ENCODE results near the gene SIPA1L3.

SIPA1L3 gene

GRCh38 chr19:38047641-38048040, 140.6 kb downstream of the SIPA1L3 start:
- H3K27me3 ChIP-seq (ENCODE audit: insufficient read depth, low read length) = no peaks in the 10 kb centered on the region
- 51% methylated on average over 15 of the region's 15 CpGs for WGBS
- H3K27ac ChIP-seq (ENCODE audit: low read depth, low read length) = peak overlapping the region; percentile 9; the same call in 1 of the 2 replicates
- H3K36me3 ChIP-seq (ENCODE audit: insufficient read depth, low read length) = no peaks in the 10 kb centered on the region
- no peak overlapping the region for H3K4me3 ChIP-seq (ENCODE audit: low read length)
- peaks cover 33% of the 10 kb centered on the region for H3K4me1 ChIP-seq (ENCODE audit: insufficient read depth, low read length)
- no peak overlapping the region for H3K9ac ChIP-seq (ENCODE audit: low read depth, low read length)
- no peaks in the 10 kb centered on the region for H3K9me3 ChIP-seq (ENCODE audit: insufficient read depth, low read depth, low read length)

- peaks cover 24% of the 10 kb centered on the region for H3K4me1 ChIP-seq (ENCODE audit: insufficient read depth, low read length)
- no peaks in the 10 kb centered on the region for H3K27me3 ChIP-seq (ENCODE audit: insufficient read depth, low read length)
- H3K36me3 ChIP-seq (ENCODE audit: insufficient read depth, low read length) = no peaks in the 10 kb centered on the region
- no peaks in the 10 kb centered on the region for H3K9me3 ChIP-seq (ENCODE audit: insufficient read depth, low read depth, low read length)
- no peak overlapping the region for H3K27ac ChIP-seq (ENCODE audit: low read depth, low read length)
- WGBS = 95% methylated on average over 9 of the region's 10 CpGs
- H3K9ac ChIP-seq (ENCODE audit: low read depth, low read length) = no peak overlapping the region
- H3K4me3 ChIP-seq (ENCODE audit: low read length) = no peak overlapping the region
These were observed 142.2 kb downstream of the SIPA1L3 start for GRCh38 chr19:38049105-38049649.

GRCh38 chr19:38055010-38055409, 148.0 kb downstream of the SIPA1L3 start:
- Histone ChIP-seq H3K27ac (ENCODE audit: low read depth, low read length) (peak overlapping the region; percentile 67; the same call in 1 of the 2 replicates), H3K4me3 (ENCODE audit: low read length) (no peak overlapping the region), H3K36me3 (ENCODE audit: insufficient read depth, low read length) (no peaks in the 10 kb centered on the region), H3K4me1 (ENCODE audit: insufficient read depth, low read length) (peaks cover 31% of the 10 kb centered on the region), H3K9ac (ENCODE audit: low read depth, low read length) (no peak overlapping the region), H3K27me3 (ENCODE audit: insufficient read depth, low read length) (no peaks in the 10 kb centered on the region), H3K9me3 (ENCODE audit: insufficient read depth, low read depth, low read length) (no peaks in the 10 kb centered on the region)
- WGBS = 29% methylated on average over 9 of the region's 9 CpGs

GRCh38 chr19:38055655-38056521, 148.9 kb downstream of the SIPA1L3 start:
- no peaks in the 10 kb centered on the region for H3K9me3 ChIP-seq (ENCODE audit: insufficient read depth, low read depth, low read length)
- H3K36me3 ChIP-seq (ENCODE audit: insufficient read depth, low read length) = no peaks in the 10 kb centered on the region
- no peak overlapping the region for H3K4me3 ChIP-seq (ENCODE audit: low read length)
- H3K4me1 ChIP-seq (ENCODE audit: insufficient read depth, low read length) = peaks cover 31% of the 10 kb centered on the region
- 38% methylated on average over 16 of the region's 18 CpGs for WGBS
- no peaks in the 10 kb centered on the region for H3K27me3 ChIP-seq (ENCODE audit: insufficient read depth, low read length)
- peak overlapping the region; percentile 67; the same call in 1 of the 2 replicates for H3K27ac ChIP-seq (ENCODE audit: low read depth, low read length)
- 0 out of 2 replicates have a peak overlapping the region, but pooled peaks have one; percentile 18 for H3K9ac ChIP-seq (ENCODE audit: low read depth, low read length)

- WGBS = 89% methylated on average over 10 of the region's 10 CpGs
- Histone ChIP-seq H3K4me1 (ENCODE audit: insufficient read depth, low read length) (peaks cover 31% of the 10 kb centered on the region), H3K27ac (ENCODE audit: low read depth, low read length) (no peak overlapping the region)
These were observed 149.6 kb downstream of the SIPA1L3 start for GRCh38 chr19:38056646-38057045.

GRCh38 chr19:38057959-38058690, 151.1 kb downstream of the SIPA1L3 start:
- Histone ChIP-seq H3K27me3 (ENCODE audit: insufficient read depth, low read length) (no peaks in the 10 kb centered on the region), H3K9ac (ENCODE audit: low read depth, low read length) (no peak overlapping the region; the same call in 1 of the 2 replicates), H3K9me3 (ENCODE audit: insufficient read depth, low read depth, low read length) (no peaks in the 10 kb centered on the region), H3K4me1 (ENCODE audit: insufficient read depth, low read length) (peaks cover 31% of the 10 kb centered on the region), H3K36me3 (ENCODE audit: insufficient read depth, low read length) (no peaks in the 10 kb centered on the region), H3K27ac (ENCODE audit: low read depth, low read length) (peak overlapping the region; percentile 40; the same call in 1 of the 2 replicates), H3K4me3 (ENCODE audit: low read length) (no peak overlapping the region)
- 68% methylated on average over 10 of the region's 10 CpGs for WGBS

More at GRCh38 chr19:38056646-38057045, 149.6 kb downstream of the SIPA1L3 start:
- H3K9me3 ChIP-seq (ENCODE audit: insufficient read depth, low read depth, low read length) = no peaks in the 10 kb centered on the region
- H3K4me3 ChIP-seq (ENCODE audit: low read length) = no peak overlapping the region
- H3K27me3 ChIP-seq (ENCODE audit: insufficient read depth, low read length) = no peaks in the 10 kb centered on the region
- no peaks in the 10 kb centered on the region for H3K36me3 ChIP-seq (ENCODE audit: insufficient read depth, low read length)
- H3K9ac ChIP-seq (ENCODE audit: low read depth, low read length) = no peak overlapping the region

- no peaks in the 10 kb centered on the region for H3K9me3 ChIP-seq (ENCODE audit: insufficient read depth, low read depth, low read length)
- no peaks in the 10 kb centered on the region for H3K36me3 ChIP-seq (ENCODE audit: insufficient read depth, low read length)
- no peak overlapping the region for H3K9ac ChIP-seq (ENCODE audit: low read depth, low read length)
- WGBS = 95% methylated on average over 7 of the region's 7 CpGs
- H3K27ac ChIP-seq (ENCODE audit: low read depth, low read length) = no peak overlapping the region
- H3K27me3 ChIP-seq (ENCODE audit: insufficient read depth, low read length) = no peaks in the 10 kb centered on the region
- H3K4me3 ChIP-seq (ENCODE audit: low read length) = no peak overlapping the region
- peaks cover 26% of the 10 kb centered on the region for H3K4me1 ChIP-seq (ENCODE audit: insufficient read depth, low read length)
These were observed 152.9 kb downstream of the SIPA1L3 start for GRCh38 chr19:38059897-38060296.

- Histone ChIP-seq H3K9ac (ENCODE audit: low read depth, low read length) (no peak overlapping the region), H3K4me3 (ENCODE audit: low read length) (no peak overlapping the region), H3K4me1 (ENCODE audit: insufficient read depth, low read length) (peaks cover 22% of the 10 kb centered on the region), H3K9me3 (ENCODE audit: insufficient read depth, low read depth, low read length) (no peaks in the 10 kb centered on the region), H3K27ac (ENCODE audit: low read depth, low read length) (no peak overlapping the region), H3K27me3 (ENCODE audit: insufficient read depth, low read length) (no peaks in the 10 kb centered on the region), H3K36me3 (ENCODE audit: insufficient read depth, low read length) (no peaks in the 10 kb centered on the region)
- WGBS = 96% methylated on average over 7 of the region's 7 CpGs
These were observed 153.3 kb downstream of the SIPA1L3 start for GRCh38 chr19:38060331-38060730.

GRCh38 chr19:38061294-38061693, 154.3 kb downstream of the SIPA1L3 start:
- no peaks in the 10 kb centered on the region for H3K36me3 ChIP-seq (ENCODE audit: insufficient read depth, low read length)
- peaks cover 12% of the 10 kb centered on the region for H3K4me1 ChIP-seq (ENCODE audit: insufficient read depth, low read length)
- no peaks in the 10 kb centered on the region for H3K27me3 ChIP-seq (ENCODE audit: insufficient read depth, low read length)
- WGBS = 89% methylated on average over 7 of the region's 7 CpGs
- no peak overlapping the region for H3K27ac ChIP-seq (ENCODE audit: low read depth, low read length)
- no peaks in the 10 kb centered on the region for H3K9me3 ChIP-seq (ENCODE audit: insufficient read depth, low read depth, low read length)
- H3K9ac ChIP-seq (ENCODE audit: low read depth, low read length) = no peak overlapping the region
- H3K4me3 ChIP-seq (ENCODE audit: low read length) = no peak overlapping the region

- Histone ChIP-seq H3K4me1 (ENCODE audit: insufficient read depth, low read length) (peaks cover 4% of the 10 kb centered on the region), H3K9ac (ENCODE audit: low read depth, low read length) (no peak overlapping the region)
- 80% methylated on average over 20 of the region's 21 CpGs for WGBS
These were observed 156.2 kb downstream of the SIPA1L3 start for GRCh38 chr19:38062959-38063761.

More at GRCh38 chr19:38062959-38063761, 156.2 kb downstream of the SIPA1L3 start:
- H3K27ac ChIP-seq (ENCODE audit: low read depth, low read length) = no peak overlapping the region; the same call in 1 of the 2 replicates
- no peaks in the 10 kb centered on the region for H3K27me3 ChIP-seq (ENCODE audit: insufficient read depth, low read length)
- H3K36me3 ChIP-seq (ENCODE audit: insufficient read depth, low read length) = no peaks in the 10 kb centered on the region
- no peaks in the 10 kb centered on the region for H3K9me3 ChIP-seq (ENCODE audit: insufficient read depth, low read depth, low read length)
- no peak overlapping the region for H3K4me3 ChIP-seq (ENCODE audit: low read length)

All from HUES64 (cell line).